ENCODE data around the gene OCA2.
"Not testable (repeated sequence)": the region's sequence is repeated elsewhere in the genome, so short reads cannot be mapped to it uniquely, and the experiment has no call there.

- not testable (repeated sequence) for TF ChIP-seq CTCF, POLR2AphosphoS5 (IDR thresholded peaks at IDR 0.05)
Measured at GRCh38 chr15:27713850-27714249, 385.3 kb downstream of the OCA2 start.
